Measurements from ENCODE around the gene LIG1.

DNA sequence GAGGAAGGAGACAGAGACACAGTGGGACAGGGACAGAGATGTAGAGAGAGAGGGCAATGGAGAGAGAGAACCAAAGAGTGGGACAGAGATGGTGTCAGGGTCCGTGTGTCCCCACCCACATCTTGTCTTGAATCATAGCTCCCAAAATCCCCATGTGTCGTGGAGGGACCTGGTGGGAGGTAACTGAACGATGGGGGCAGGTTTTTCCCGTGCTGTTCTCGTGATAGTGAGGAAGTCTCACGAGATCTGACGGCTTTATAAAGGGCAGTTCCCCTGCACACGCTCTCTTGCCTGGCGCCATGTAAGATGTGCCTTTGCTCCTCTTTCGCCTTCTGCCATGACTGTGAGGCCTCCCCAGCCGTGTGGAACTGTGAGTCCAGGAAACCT is 52.0 kb downstream of the LIG1 start:
- TF ChIP-seq POLR2A (IDR thresholded peaks at IDR 0.05; ENCODE audit: extremely low read depth, insufficient read length), result no peak
- no peak for TF ChIP-seq CTCF (IDR thresholded peaks at IDR 0.05; ENCODE audit: low read depth, low read length)

All from NB4 (cell line).